DOHH2 (cell line): ENCODE measurements around the gene ABLIM1.

Experiments used
- H3F3A ChIP-seq: fragments of 200-600 bp; sonication (generic), shearing (Covaris generic); 2 replicates; pipeline ENCODE4 v1.6.0; 2016; ENCODE audit warnings: antibody characterized with exemption, mild to moderate bottlenecking; ENCODE audit not compliant: control insufficient read depth, insufficient read depth
- H3K27ac ChIP-seq: fragments of 200-600 bp; sonication (generic); 2 replicates; pipeline ENCODE4 v1.5.1; 2014; ENCODE audit warnings: low read depth, mild to moderate bottlenecking, low read length, moderate library complexity
- H3K27me3 ChIP-seq: fragments of 200-600 bp; sonication (generic); 2 replicates; pipeline ENCODE4 v1.6.1; 2014; ENCODE audit warnings: mild to moderate bottlenecking, low read length, mixed read lengths; ENCODE audit not compliant: control insufficient read depth
- H3K36me3 ChIP-seq: fragments of 200-600 bp; sonication (generic); 2 replicates; pipeline ENCODE4 v1.6.1; 2014; ENCODE audit warnings: mild to moderate bottlenecking, low read length, moderate library complexity, mixed read lengths; ENCODE audit not compliant: control insufficient read depth
- H3K4me1 ChIP-seq: fragments of 200-600 bp; sonication (generic); 2 replicates; pipeline ENCODE4 v1.6.1; 2014; ENCODE audit warnings: mild to moderate bottlenecking, low read length, mixed read lengths; ENCODE audit not compliant: control insufficient read depth
- H3K4me2 ChIP-seq: fragments of 200-600 bp; sonication (generic); 2 replicates; pipeline ENCODE4 v1.6.0; 2014; ENCODE audit warnings: mild to moderate bottlenecking, low read length, moderate library complexity
- H3K4me3 ChIP-seq: fragments of 200-600 bp; sonication (generic); 2 replicates; pipeline ENCODE4 v1.5.1; 2014; ENCODE audit warnings: mild to moderate bottlenecking, low read length, mixed read lengths
- H3K79me2 ChIP-seq: fragments of 200-600 bp; sonication (generic); 2 replicates; pipeline ENCODE4 v1.6.1; 2014; ENCODE audit warnings: mild to moderate bottlenecking, low read length, mixed read lengths; ENCODE audit not compliant: control insufficient read depth
- H3K9me2 ChIP-seq: fragments of 200-600 bp; sonication (generic); replicated peaks from 2 replicates; pipeline ENCODE4 v1.6.1; 2014; ENCODE audit warnings: mild to moderate bottlenecking, low read length, mixed read lengths; ENCODE audit not compliant: control insufficient read depth
- H3K9me3 ChIP-seq: fragments of 200-600 bp; sonication (generic); 2 replicates; pipeline ENCODE4 v1.6.1; 2014; ENCODE audit warnings: antibody characterized with exemption, low read length, mixed read lengths; ENCODE audit not compliant: control insufficient read depth, insufficient read depth
- H4K20me1 ChIP-seq: fragments of 200-600 bp; sonication (generic); 2 replicates; pipeline ENCODE4 v1.6.0; 2014; ENCODE audit warnings: low read depth, mild to moderate bottlenecking, antibody characterized with exemption, low read length, moderate library complexity; ENCODE audit not compliant: control insufficient read depth, insufficient read depth
- CTCF ChIP-seq: fragments of 200-600 bp; sonication (generic); IDR thresholded peaks from one replicate; pipeline ENCODE4 v1.5.1; 2014; ENCODE audit warnings: antibody characterized with exemption, mild to moderate bottlenecking, low read depth, low read length; ENCODE audit not compliant: poor library complexity, severe bottlenecking
- EZH2phosphoT487 ChIP-seq: fragments of 200-600 bp; sonication (generic); IDR thresholded peaks from 2 replicates; pipeline ENCODE4 v1.6.1; 2017; ENCODE audit warnings: borderline replicate concordance, mild to moderate bottlenecking, antibody characterized with exemption, low read length, moderate library complexity, mixed read lengths

The ABLIM1 gene

GRCh38 chr10:114458216-114458920 is 199.7 kb downstream of the ABLIM1 start:
- peaks cover 44% of the 10 kb centered on the region for H3K36me3 ChIP-seq
- no peaks in the 10 kb centered on the region for H3K9me3 ChIP-seq
- H3K79me2 ChIP-seq, result no peaks in the 10 kb centered on the region
- TF ChIP-seq CTCF (no peak), EZH2phosphoT487 (no peak)
- no peak overlapping the region for H3K4me3 ChIP-seq
- no peak overlapping the region for H3K4me2 ChIP-seq
- H3K27ac ChIP-seq, result no peak overlapping the region
- no peaks in the 10 kb centered on the region for H3K9me2 ChIP-seq
- H4K20me1 ChIP-seq, result no peaks in the 10 kb centered on the region
- no peaks in the 10 kb centered on the region for H3F3A ChIP-seq
- no peaks in the 10 kb centered on the region for H3K27me3 ChIP-seq
- no peaks in the 10 kb centered on the region for H3K4me1 ChIP-seq

GRCh38 chr10:114453576-114453975 is 204.5 kb downstream of the ABLIM1 start:
- Histone ChIP-seq H3K27ac (no peak overlapping the region), H3F3A (no peaks in the 10 kb centered on the region), H3K4me3 (no peak overlapping the region), H4K20me1 (no peaks in the 10 kb centered on the region), H3K9me2 (no peaks in the 10 kb centered on the region), H3K9me3 (no peaks in the 10 kb centered on the region), H3K36me3 (peaks cover 36% of the 10 kb centered on the region), H3K79me2 (no peaks in the 10 kb centered on the region), H3K4me2 (no peak overlapping the region), H3K27me3 (no peaks in the 10 kb centered on the region), H3K4me1 (no peaks in the 10 kb centered on the region)
- TF ChIP-seq CTCF, result no peak
- no peak for TF ChIP-seq EZH2phosphoT487

- Histone ChIP-seq H3K4me3 (no peak overlapping the region), H3K79me2 (no peaks in the 10 kb centered on the region), H3K27me3 (no peaks in the 10 kb centered on the region), H4K20me1 (no peaks in the 10 kb centered on the region), H3K4me2 (no peak overlapping the region), H3K9me3 (no peaks in the 10 kb centered on the region), H3K27ac (no peak overlapping the region), H3F3A (no peaks in the 10 kb centered on the region), H3K36me3 (peaks cover 58% of the 10 kb centered on the region), H3K4me1 (no peaks in the 10 kb centered on the region), H3K9me2 (no peaks in the 10 kb centered on the region)
- TF ChIP-seq EZH2phosphoT487 (no peak), CTCF (no peak)
Measured at GRCh38 chr10:114448897-114449296, 209.2 kb downstream of the ABLIM1 start.
